Activated naive CD8-positive, alpha-beta T cell (primary cell): ENCODE data around the gene ADGRB3.

Experiments
- H3K27ac Mint-ChIP-seq: one replicate; pipeline ENCODE4 v1.8.0; 2021; ENCODE audit warnings: mixed read lengths
- H3K27me3 Mint-ChIP-seq: one replicate; pipeline ENCODE4 v1.8.0; 2021; ENCODE audit warnings: mixed read lengths
- H3K36me3 Mint-ChIP-seq: one replicate; pipeline ENCODE4 v1.8.0; 2021; ENCODE audit warnings: mixed read lengths
- H3K4me1 Mint-ChIP-seq: one replicate; pipeline ENCODE4 v1.8.0; 2021; ENCODE audit warnings: low read depth, mixed read lengths
- H3K4me3 Mint-ChIP-seq: one replicate; pipeline ENCODE4 v1.8.0; 2021; ENCODE audit warnings: mild to moderate bottlenecking, mixed read lengths
- H3K9me3 Mint-ChIP-seq: one replicate; pipeline ENCODE4 v1.8.0; 2021; ENCODE audit warnings: low read depth, mixed read lengths

The ADGRB3 gene

GRCh38 chr6:69314001-69314400, 678.9 kb downstream of the ADGRB3 start:
- Mint-ChIP-seq H3K9me3 (peaks cover 8% of the 10 kb centered on the region), H3K27me3 (no peaks in the 10 kb centered on the region), H3K4me1 (no peaks in the 10 kb centered on the region), H3K36me3 (no peaks in the 10 kb centered on the region), H3K4me3 (no peak overlapping the region), H3K27ac (no peak overlapping the region)

DNA sequence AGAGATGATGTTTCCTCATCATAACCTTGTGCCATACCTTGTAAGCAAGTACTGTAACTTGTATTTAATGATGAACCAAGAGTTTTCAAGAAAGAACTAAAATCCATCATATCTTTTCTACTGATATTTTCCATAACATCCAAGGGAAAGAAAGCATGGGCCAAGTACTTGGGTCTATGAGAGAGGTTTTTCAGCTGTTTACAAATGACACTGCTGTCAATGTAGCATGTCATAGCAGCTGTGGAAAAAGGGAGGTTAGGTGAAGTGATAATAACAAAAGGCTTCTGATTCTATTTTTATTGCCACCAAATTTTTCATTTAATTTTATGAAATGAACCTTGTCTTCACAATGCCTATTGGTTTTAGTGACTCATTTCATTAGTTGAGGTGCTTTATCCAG, 679.4 kb downstream of the ADGRB3 start:
- H3K27me3 Mint-ChIP-seq = no peaks in the 10 kb centered on the region
- H3K9me3 Mint-ChIP-seq = peaks cover 9% of the 10 kb centered on the region
- no peak overlapping the region for H3K4me3 Mint-ChIP-seq
- H3K4me1 Mint-ChIP-seq = no peaks in the 10 kb centered on the region
- no peaks in the 10 kb centered on the region for H3K36me3 Mint-ChIP-seq
- no peak overlapping the region for H3K27ac Mint-ChIP-seq

DNA sequence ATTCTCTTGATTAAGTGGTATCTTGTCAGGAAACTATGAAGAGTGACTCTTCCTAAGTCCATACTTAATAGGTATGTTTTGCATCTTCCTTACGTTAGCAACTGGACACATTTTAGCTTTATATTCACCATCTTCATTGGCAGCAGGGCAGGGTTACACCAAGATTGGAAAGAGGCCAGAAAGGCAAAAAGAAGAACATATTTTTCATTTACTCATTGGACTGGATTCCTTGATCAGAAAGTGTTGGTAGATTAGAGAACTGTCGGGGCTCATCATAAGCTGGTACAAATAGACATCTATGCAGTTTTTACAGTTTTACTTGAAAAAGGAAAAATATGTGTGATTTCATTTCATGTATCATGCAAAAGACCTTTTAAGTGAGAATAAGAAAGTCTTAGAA, 696.8 kb downstream of the ADGRB3 start:
- H3K36me3 Mint-ChIP-seq = no peaks in the 10 kb centered on the region
- H3K9me3 Mint-ChIP-seq = peaks cover 3% of the 10 kb centered on the region
- no peak overlapping the region for H3K27ac Mint-ChIP-seq
- H3K4me1 Mint-ChIP-seq = no peaks in the 10 kb centered on the region
- no peak overlapping the region for H3K4me3 Mint-ChIP-seq
- no peaks in the 10 kb centered on the region for H3K27me3 Mint-ChIP-seq

DNA sequence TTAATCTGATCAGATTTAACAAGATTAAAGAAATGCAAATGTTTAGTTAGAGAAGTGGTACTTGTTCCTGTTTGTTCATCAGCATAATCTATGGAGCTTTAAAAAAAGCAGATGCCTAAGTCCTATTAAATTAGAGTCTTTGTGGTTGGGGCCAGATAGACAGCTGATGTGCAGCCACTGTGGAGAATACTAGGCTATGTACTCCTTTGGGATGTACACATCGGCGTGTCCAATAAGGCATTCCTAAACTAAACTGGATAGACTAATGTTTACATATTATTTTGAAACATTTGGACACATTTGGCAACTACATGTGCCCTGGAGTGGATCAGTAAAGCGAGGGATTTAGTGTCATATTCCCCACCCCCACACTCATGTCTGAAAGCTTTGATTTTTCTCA, 702.2 kb downstream of the ADGRB3 start:
- no peaks in the 10 kb centered on the region for H3K4me1 Mint-ChIP-seq
- no peaks in the 10 kb centered on the region for H3K27me3 Mint-ChIP-seq
- H3K27ac Mint-ChIP-seq = no peak overlapping the region
- H3K4me3 Mint-ChIP-seq = no peak overlapping the region
- no peaks in the 10 kb centered on the region for H3K9me3 Mint-ChIP-seq
- H3K36me3 Mint-ChIP-seq = no peaks in the 10 kb centered on the region

GRCh38 chr6:69338431-69339162, 703.5 kb downstream of the ADGRB3 start:
- Mint-ChIP-seq H3K4me3 (no peak overlapping the region), H3K36me3 (no peaks in the 10 kb centered on the region), H3K27me3 (no peaks in the 10 kb centered on the region), H3K9me3 (no peaks in the 10 kb centered on the region), H3K27ac (no peak overlapping the region), H3K4me1 (no peaks in the 10 kb centered on the region)

DNA sequence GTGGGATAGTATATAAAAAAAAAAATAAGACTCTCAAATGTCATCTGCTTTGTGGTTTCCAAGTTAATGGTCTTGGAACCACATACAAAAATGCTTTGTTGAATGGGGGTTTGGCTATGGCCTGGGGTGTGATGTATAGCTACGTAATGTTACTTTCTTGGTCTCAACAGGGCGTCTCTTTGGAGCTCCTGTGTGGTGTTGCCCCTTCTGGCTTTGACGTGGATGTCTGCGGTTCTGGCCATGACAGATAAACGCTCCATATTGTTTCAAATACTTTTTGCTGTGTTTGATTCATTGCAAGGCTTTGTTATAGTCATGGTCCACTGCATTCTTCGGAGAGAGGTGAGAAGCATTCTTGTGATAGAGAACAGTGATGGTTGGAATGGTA, 704.1 kb downstream of the ADGRB3 start:
- Mint-ChIP-seq H3K4me3 (no peak overlapping the region), H3K27ac (no peak overlapping the region), H3K27me3 (no peaks in the 10 kb centered on the region), H3K36me3 (no peaks in the 10 kb centered on the region), H3K9me3 (no peaks in the 10 kb centered on the region), H3K4me1 (no peaks in the 10 kb centered on the region)

- H3K27me3 Mint-ChIP-seq = peaks cover 2% of the 10 kb centered on the region
- H3K9me3 Mint-ChIP-seq = no peaks in the 10 kb centered on the region
- no peaks in the 10 kb centered on the region for H3K36me3 Mint-ChIP-seq
- no peak overlapping the region for H3K4me3 Mint-ChIP-seq
- H3K4me1 Mint-ChIP-seq = no peaks in the 10 kb centered on the region
- H3K27ac Mint-ChIP-seq = no peak overlapping the region
These were observed 705.1 kb downstream of the ADGRB3 start for GRCh38 chr6:69340196-69340595.

- H3K9me3 Mint-ChIP-seq = no peaks in the 10 kb centered on the region
- H3K4me1 Mint-ChIP-seq = no peaks in the 10 kb centered on the region
- no peak overlapping the region for H3K27ac Mint-ChIP-seq
- H3K36me3 Mint-ChIP-seq = no peaks in the 10 kb centered on the region
- H3K27me3 Mint-ChIP-seq = peaks cover 2% of the 10 kb centered on the region
- H3K4me3 Mint-ChIP-seq = no peak overlapping the region
These were observed 708.8 kb downstream of the ADGRB3 start for GRCh38 chr6:69343851-69344250.

- H3K36me3 Mint-ChIP-seq = no peaks in the 10 kb centered on the region
These were observed 714.7 kb downstream of the ADGRB3 start for GRCh38 chr6:69349771-69350170.

GRCh38 chr6:69362209-69362608, 727.1 kb downstream of the ADGRB3 start:
- H3K27ac Mint-ChIP-seq = no peak overlapping the region
- H3K27me3 Mint-ChIP-seq = no peaks in the 10 kb centered on the region
- no peak overlapping the region for H3K4me3 Mint-ChIP-seq
- no peaks in the 10 kb centered on the region for H3K9me3 Mint-ChIP-seq
- no peaks in the 10 kb centered on the region for H3K36me3 Mint-ChIP-seq
- no peaks in the 10 kb centered on the region for H3K4me1 Mint-ChIP-seq

More at GRCh38 chr6:69349771-69350170, 714.7 kb downstream of the ADGRB3 start:
- no peaks in the 10 kb centered on the region for H3K4me1 Mint-ChIP-seq
- no peaks in the 10 kb centered on the region for H3K27me3 Mint-ChIP-seq
- no peak overlapping the region for H3K27ac Mint-ChIP-seq
- no peaks in the 10 kb centered on the region for H3K9me3 Mint-ChIP-seq
- no peak overlapping the region for H3K4me3 Mint-ChIP-seq

GRCh38 chr6:69366831-69367230, 731.7 kb downstream of the ADGRB3 start:
- no peaks in the 10 kb centered on the region for H3K4me1 Mint-ChIP-seq
- no peak overlapping the region for H3K27ac Mint-ChIP-seq
- no peaks in the 10 kb centered on the region for H3K9me3 Mint-ChIP-seq
- H3K4me3 Mint-ChIP-seq = no peak overlapping the region
- H3K36me3 Mint-ChIP-seq = no peaks in the 10 kb centered on the region
- no peaks in the 10 kb centered on the region for H3K27me3 Mint-ChIP-seq

DNA sequence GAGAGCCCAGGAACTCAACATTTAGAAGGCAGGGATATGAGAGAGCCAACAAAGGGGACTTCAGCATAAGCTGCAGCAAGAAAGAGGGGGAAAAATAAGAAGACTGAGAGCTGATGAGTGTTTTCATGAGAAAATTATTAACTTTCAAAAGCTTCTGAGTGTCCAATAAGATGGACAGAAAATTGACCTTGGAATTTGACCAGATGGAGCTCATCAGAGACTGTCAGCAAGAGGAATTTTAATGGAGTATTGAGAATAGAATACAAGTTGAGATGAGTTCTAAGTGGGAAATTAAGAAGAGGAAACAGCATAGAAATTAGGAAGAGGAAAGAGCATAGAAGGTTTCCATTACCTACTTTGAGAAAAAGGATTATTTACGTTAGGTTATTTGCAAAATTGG, 733.5 kb downstream of the ADGRB3 start:
- Mint-ChIP-seq H3K4me1 (no peaks in the 10 kb centered on the region), H3K27me3 (no peaks in the 10 kb centered on the region), H3K36me3 (no peaks in the 10 kb centered on the region), H3K9me3 (no peaks in the 10 kb centered on the region), H3K4me3 (no peak overlapping the region), H3K27ac (no peak overlapping the region)

DNA sequence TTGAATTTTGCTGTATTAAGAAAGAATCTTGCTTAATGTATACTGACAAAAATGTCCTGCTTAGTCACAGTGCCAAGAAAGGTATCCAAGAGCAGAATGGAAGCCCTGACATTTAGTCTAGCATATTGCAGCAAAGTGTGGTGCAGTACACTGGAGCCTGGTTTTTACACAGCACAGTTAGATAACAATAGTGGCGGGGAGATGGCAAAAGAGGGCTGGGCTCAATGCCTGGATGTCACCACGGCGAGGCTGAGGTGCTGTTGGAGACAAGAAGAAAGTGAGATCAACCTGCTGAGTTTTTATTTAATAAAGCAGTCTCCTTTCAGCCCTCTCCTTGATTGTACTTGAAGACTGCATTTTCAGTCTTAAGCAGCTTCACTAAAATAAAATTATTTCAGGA, 735.7 kb downstream of the ADGRB3 start:
- H3K36me3 Mint-ChIP-seq = no peaks in the 10 kb centered on the region
- no peak overlapping the region for H3K27ac Mint-ChIP-seq
- no peak overlapping the region for H3K4me3 Mint-ChIP-seq
- H3K27me3 Mint-ChIP-seq = no peaks in the 10 kb centered on the region
- H3K9me3 Mint-ChIP-seq = peaks cover 4% of the 10 kb centered on the region
- no peaks in the 10 kb centered on the region for H3K4me1 Mint-ChIP-seq

- Mint-ChIP-seq H3K4me3 (no peak overlapping the region), H3K9me3 (peaks cover 4% of the 10 kb centered on the region), H3K27ac (no peak overlapping the region), H3K4me1 (no peaks in the 10 kb centered on the region), H3K36me3 (no peaks in the 10 kb centered on the region), H3K27me3 (no peaks in the 10 kb centered on the region)
These were observed 743.2 kb downstream of the ADGRB3 start for GRCh38 chr6:69378326-69378725.

DNA sequence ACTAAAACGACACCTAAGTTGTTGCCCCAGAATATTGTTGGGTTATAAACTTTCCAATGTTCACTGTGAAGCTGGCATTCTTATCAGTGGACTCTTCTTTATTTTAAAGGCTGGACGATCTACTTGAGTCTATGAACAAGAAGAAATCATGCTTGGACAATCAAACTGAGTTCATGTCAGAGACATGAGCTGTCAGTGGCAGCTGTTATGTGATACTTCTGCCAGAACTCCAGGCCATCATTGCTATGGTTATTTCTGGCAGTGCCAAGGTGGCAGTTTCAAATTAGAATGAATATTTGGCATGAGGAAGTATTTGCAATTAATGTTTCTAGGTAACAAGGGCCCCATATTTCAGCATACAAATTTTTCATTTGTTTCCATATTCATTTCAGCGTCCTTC, 744.4 kb downstream of the ADGRB3 start:
- H3K36me3 Mint-ChIP-seq = no peaks in the 10 kb centered on the region

DNA sequence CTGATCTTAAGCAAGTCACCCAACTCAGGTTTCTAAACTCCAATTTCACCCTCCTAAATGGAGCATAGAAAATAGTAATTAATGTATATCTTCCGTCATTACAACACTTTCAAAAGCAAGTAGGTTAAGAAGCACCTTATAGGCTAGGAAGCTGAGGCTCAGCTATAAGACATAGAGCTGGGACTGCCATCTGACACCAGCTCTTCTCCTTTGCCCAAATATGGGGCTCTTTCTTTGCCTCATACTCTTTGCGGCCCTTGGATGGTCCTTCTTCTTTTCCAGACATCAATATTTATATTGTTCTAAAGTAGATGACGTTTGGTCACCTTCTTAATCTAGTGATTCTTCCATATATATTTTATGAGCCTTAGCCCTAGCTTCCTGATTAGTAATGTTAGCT, 748.5 kb downstream of the ADGRB3 start:
- no peak overlapping the region for H3K4me3 Mint-ChIP-seq
- H3K9me3 Mint-ChIP-seq = no peaks in the 10 kb centered on the region
- no peaks in the 10 kb centered on the region for H3K36me3 Mint-ChIP-seq
- H3K27me3 Mint-ChIP-seq = no peaks in the 10 kb centered on the region
- no peaks in the 10 kb centered on the region for H3K4me1 Mint-ChIP-seq
- H3K27ac Mint-ChIP-seq = no peak overlapping the region

More for the DNA sequence above, 744.4 kb downstream of the ADGRB3 start:
- Mint-ChIP-seq H3K4me3 (no peak overlapping the region), H3K9me3 (peaks cover 4% of the 10 kb centered on the region), H3K27ac (no peak overlapping the region), H3K4me1 (no peaks in the 10 kb centered on the region), H3K27me3 (no peaks in the 10 kb centered on the region)
